IPS-20b (cell line): ENCODE data around the gene TAC3.
"Not testable (repeated sequence)": the region's sequence is repeated elsewhere in the genome, so short reads cannot be mapped to it uniquely, and the experiment has no call there.

Experiments used
- H3K27ac ChIP-seq: one replicate; pipeline ENCODE4 v1.5.1; 2013; ENCODE audit warnings: low read length
- H3K27me3 ChIP-seq: 2 replicates; pipeline ENCODE4 v1.6.1; 2013; ENCODE audit warnings: mild to moderate bottlenecking, low read length, inconsistent platforms; ENCODE audit not compliant: insufficient read depth
- H3K36me3 ChIP-seq: 2 replicates; pipeline ENCODE4 v1.6.1; 2013; ENCODE audit warnings: low read depth, mild to moderate bottlenecking, inconsistent platforms, low read length, moderate library complexity; ENCODE audit not compliant: insufficient read depth
- H3K4me1 ChIP-seq: 2 replicates; pipeline ENCODE4 v1.6.1; 2013; ENCODE audit warnings: mild to moderate bottlenecking, control low read depth, inconsistent platforms, low read length, moderate library complexity; ENCODE audit not compliant: insufficient read depth
- H3K4me3 ChIP-seq: 2 replicates; pipeline ENCODE4 v1.5.1; 2013; ENCODE audit warnings: mild to moderate bottlenecking, low read length, inconsistent platforms
- H3K9ac ChIP-seq: 2 replicates; pipeline ENCODE4 v1.6.1; 2013; ENCODE audit warnings: low read depth, mild to moderate bottlenecking, inconsistent platforms, low read length, moderate library complexity
- H3K9me3 ChIP-seq: 2 replicates; pipeline ENCODE4 v1.6.1; 2013; ENCODE audit warnings: mild to moderate bottlenecking, low read depth, low read length, inconsistent platforms; ENCODE audit not compliant: insufficient read depth

The TAC3 gene

DNA sequence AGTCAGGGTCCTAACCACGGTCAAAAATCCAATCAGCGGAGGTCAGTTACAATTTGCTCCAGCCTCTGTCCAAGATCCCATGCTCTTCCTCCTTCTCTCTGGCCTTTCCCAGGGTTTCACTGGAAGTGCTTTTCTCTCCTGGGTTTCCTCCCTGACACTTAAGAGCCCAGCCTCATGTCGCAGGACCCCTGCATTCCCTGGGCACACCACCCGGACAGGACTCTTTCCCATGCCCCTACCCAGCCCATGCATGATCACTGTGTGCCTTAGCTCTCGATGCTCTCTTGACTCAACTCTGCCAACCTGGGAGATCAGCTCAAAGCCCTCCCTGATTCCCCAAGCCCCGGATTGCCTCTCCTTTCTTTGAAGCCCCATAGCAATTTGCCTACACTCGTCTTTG, 15.5 kb upstream of the TAC3 start:
- no peaks in the 10 kb centered on the region for H3K9me3 ChIP-seq

DNA sequence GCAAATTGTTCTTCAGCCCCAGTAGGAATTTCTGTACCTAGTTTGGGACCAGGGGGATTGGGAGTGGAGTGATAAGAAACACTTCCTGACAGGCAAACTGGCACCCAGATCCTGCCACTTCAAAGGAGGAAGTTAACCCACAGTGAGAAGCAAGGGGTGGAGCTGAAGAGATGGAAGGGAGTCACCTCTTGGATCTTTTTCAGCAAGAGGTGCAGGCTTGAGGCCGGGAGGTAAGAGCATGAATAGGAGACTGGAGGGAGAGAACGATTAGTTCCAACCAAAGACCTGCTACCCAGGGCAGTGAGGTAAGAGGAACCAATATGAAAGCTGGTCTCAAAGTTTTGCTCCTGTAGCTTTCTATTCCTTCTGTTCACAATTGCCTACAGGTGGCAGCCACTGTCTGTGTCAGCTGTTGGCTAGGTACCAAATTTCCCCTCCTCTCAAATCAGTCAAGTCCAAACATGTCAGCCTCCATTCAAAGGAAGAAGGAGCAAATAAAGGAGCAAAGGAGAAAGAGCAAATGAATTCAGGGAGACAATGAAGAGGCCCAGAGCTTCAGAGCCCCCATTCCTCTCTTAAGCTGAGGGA, 14.9 kb upstream of the TAC3 start:
- Histone ChIP-seq H3K9me3 (no peaks in the 10 kb centered on the region), H3K4me3 (no peak overlapping the region), H3K27me3 (no peaks in the 10 kb centered on the region), H3K36me3 (no peaks in the 10 kb centered on the region), H3K27ac (no peak overlapping the region), H3K4me1 (no peaks in the 10 kb centered on the region; the same call in 1 of the 2 replicates), H3K9ac (no peak overlapping the region)

More for the DNA sequence above, 15.5 kb upstream of the TAC3 start:
- no peaks in the 10 kb centered on the region for H3K27me3 ChIP-seq
- H3K4me1 ChIP-seq, result no peaks in the 10 kb centered on the region; the same call in 1 of the 2 replicates
- no peak overlapping the region for H3K4me3 ChIP-seq
- H3K9ac ChIP-seq, result no peak overlapping the region
- H3K27ac ChIP-seq, result no peak overlapping the region
- H3K36me3 ChIP-seq, result no peaks in the 10 kb centered on the region

DNA sequence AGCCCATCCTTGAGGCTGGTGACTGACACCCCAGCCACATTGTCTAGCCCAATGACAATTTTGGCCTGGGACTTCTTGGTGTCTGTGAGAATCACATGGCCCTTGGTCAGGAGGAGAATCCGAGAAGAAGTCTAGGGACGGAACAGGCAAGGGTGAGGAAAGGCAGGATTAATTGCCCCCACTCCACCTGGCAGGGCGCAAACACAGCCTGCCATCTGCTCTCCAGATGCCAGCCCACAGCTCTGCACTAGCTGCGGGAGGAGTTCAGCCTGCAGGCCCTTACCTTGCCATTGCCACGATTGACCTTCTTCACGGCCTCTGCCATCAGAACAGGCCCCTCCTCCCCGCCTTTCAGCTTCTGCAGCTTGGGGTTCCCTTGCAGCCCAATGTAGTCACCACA, 13.1 kb upstream of the TAC3 start:
- H3K9ac ChIP-seq, result no peak overlapping the region
- no peak overlapping the region for H3K4me3 ChIP-seq
- H3K27me3 ChIP-seq, result no peaks in the 10 kb centered on the region
- H3K36me3 ChIP-seq, result no peaks in the 10 kb centered on the region
- no peak overlapping the region for H3K27ac ChIP-seq
- no peaks in the 10 kb centered on the region for H3K9me3 ChIP-seq
- H3K4me1 ChIP-seq, result no peaks in the 10 kb centered on the region; the same call in 1 of the 2 replicates

- Histone ChIP-seq H3K4me1 (no peaks in the 10 kb centered on the region; the same call in 1 of the 2 replicates), H3K9ac (no peak overlapping the region), H3K9me3 (no peaks in the 10 kb centered on the region), H3K27me3 (no peaks in the 10 kb centered on the region), H3K36me3 (no peaks in the 10 kb centered on the region), H3K4me3 (no peak overlapping the region), H3K27ac (no peak overlapping the region)
Observed at GRCh38 chr12:57027805-57028153, 11.4 kb upstream of the TAC3 start.

GRCh38 chr12:57027011-57027804, 10.9 kb upstream of the TAC3 start:
- no peaks in the 10 kb centered on the region for H3K36me3 ChIP-seq
- H3K27ac ChIP-seq, result no peak overlapping the region
- H3K27me3 ChIP-seq, result no peaks in the 10 kb centered on the region
- no peaks in the 10 kb centered on the region for H3K9me3 ChIP-seq
- H3K4me3 ChIP-seq, result no peak overlapping the region
- H3K4me1 ChIP-seq, result no peaks in the 10 kb centered on the region; the same call in 1 of the 2 replicates
- H3K9ac ChIP-seq, result no peak overlapping the region

DNA sequence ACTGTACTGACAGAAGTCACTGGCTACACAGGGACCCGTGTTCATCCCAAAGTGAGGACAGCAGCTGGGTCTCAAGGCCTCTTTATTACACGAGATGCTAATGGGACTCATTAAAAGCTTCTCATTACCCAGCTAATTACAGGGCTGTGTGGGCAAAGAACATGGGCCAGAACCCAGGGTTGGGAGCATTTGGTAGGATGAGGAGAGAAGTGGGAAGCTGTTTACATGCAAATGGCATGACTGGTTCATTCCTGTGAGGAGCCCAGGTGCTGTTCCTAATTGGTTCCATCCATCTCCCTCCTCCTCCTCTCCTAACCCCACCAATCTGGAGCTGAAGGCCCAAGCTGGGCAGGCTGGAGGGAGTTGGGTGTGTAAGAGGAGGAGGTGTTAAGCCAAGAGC, 8.9 kb upstream of the TAC3 start:
- H3K4me1 ChIP-seq, result no peaks in the 10 kb centered on the region; the same call in 1 of the 2 replicates
- H3K9me3 ChIP-seq, result no peaks in the 10 kb centered on the region
- no peaks in the 10 kb centered on the region for H3K36me3 ChIP-seq
- H3K4me3 ChIP-seq, result no peak overlapping the region
- no peak overlapping the region for H3K27ac ChIP-seq
- no peak overlapping the region for H3K9ac ChIP-seq
- H3K27me3 ChIP-seq, result no peaks in the 10 kb centered on the region

DNA sequence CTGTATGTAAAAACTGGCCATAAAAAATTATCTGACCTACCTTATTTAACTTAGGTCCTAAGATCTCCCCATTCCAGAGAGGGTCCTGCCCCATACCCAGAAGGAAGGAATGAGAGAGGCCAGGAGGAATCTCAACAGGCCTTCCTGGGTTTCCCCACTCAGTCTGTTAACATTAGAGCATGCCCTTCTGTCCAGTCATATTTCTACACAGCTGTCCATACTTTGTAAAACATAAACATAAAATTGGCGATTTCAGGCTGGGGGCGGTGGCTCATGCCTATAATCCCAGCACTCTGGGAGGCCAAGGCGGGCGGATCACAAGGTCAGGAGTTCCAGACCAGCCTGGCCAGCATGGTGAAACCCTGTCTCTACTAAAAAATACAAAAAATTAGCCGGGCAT, 6.0 kb upstream of the TAC3 start:
- H3K27ac ChIP-seq, H3K36me3 ChIP-seq, H3K4me1 ChIP-seq, H3K4me3 ChIP-seq, H3K9ac ChIP-seq, H3K27me3 ChIP-seq, H3K9me3 ChIP-seq: not testable (repeated sequence)

GRCh38 chr12:57019983-57020719, 3.8 kb upstream of the TAC3 start:
- Histone ChIP-seq H3K27me3 (no peaks in the 10 kb centered on the region), H3K9ac (no peak overlapping the region), H3K4me3 (no peak overlapping the region), H3K27ac (no peak overlapping the region), H3K36me3 (no peaks in the 10 kb centered on the region), H3K9me3 (no peaks in the 10 kb centered on the region), H3K4me1 (peaks cover 4% of the 10 kb centered on the region; the same call in 1 of the 2 replicates)

- Histone ChIP-seq H3K27me3 (no peaks in the 10 kb centered on the region), H3K9me3 (no peaks in the 10 kb centered on the region), H3K27ac (no peak overlapping the region), H3K4me3 (no peak overlapping the region), H3K4me1 (peaks cover 4% of the 10 kb centered on the region; the same call in 1 of the 2 replicates), H3K9ac (no peak overlapping the region), H3K36me3 (no peaks in the 10 kb centered on the region)
Observed at GRCh38 chr12:57018906-57019305, 2.6 kb upstream of the TAC3 start.

DNA sequence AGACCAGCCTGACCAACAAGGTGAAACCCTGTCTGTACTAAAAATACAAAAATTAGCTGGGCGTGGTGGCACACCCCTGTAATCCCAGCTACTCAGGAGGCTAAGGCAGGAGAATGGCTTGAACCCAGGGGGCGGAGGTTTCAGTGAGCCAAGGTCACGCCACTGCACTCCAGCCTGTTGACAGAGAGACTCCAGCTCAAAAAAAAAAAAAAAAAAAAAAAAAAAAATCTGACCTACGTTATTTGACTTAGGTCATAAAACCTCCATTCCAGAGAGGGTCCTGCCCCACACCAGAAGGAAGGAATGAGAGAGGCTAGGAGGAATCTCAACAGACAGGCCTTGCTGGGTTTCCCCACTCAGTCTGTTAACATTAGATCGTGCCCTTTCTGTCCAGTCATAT, 2.0 kb upstream of the TAC3 start:
- not testable (repeated sequence) for H3K27me3 ChIP-seq, H3K9ac ChIP-seq

DNA sequence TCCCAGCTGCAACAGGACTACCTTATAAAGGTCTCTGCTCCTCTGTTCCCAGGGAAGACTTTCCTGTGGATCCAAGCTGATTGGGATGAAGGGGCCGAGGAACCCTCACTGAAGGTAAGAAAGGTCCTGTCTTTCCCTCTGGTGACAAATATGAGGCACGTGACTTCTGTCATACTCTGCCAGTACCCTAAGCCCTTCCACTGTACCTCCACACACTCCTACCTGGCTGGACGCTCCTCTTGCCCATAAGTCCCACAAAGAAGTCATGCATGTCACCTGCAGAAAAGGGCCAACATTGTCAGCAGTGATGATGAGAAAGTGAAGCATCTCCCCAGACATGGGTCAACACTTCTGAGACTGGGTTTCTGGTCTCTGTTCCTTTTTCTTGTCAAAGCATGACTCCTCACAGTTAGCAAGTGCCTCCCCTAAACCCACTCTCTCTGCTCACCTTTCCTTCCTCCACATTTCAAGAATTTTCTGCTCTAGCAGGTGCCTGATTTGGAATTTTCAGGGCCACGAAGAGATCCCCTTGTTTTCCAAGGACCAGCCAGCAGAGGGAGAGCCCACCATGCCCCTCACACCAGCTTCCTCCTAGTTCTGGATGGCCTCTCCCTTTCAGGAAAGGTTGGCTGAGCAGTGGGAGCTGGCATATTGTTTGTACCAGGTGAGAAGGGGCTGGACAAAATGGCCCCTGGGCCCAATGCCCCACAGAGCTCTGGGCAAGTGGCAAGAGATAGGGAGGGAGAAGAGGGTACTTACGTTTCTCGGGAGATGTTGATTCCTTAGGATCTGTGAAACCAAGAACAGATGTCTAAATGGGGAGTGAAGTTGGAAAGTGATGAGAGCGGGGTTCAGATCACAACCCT, 3.5 kb downstream of the TAC3 start:
- H3K9ac ChIP-seq, result no peak overlapping the region
- no peaks in the 10 kb centered on the region for H3K9me3 ChIP-seq
- H3K36me3 ChIP-seq, result no peaks in the 10 kb centered on the region
- no peaks in the 10 kb centered on the region for H3K27me3 ChIP-seq
- no peak overlapping the region for H3K4me3 ChIP-seq
- peaks cover 29% of the 10 kb centered on the region for H3K4me1 ChIP-seq
- no peak overlapping the region for H3K27ac ChIP-seq

More for the DNA sequence above, 2.0 kb upstream of the TAC3 start:
- H3K36me3 ChIP-seq, H3K9me3 ChIP-seq, H3K4me1 ChIP-seq, H3K4me3 ChIP-seq, H3K27ac ChIP-seq: not testable (repeated sequence)
